ENCODE measurements around the gene TDG. TPM values are rescaled to one million over a fixed set of nuclear protein-coding genes. Genes with fewer than 3 reads are reported as not detected.

The TDG gene
- total RNA-seq, 1 donor from 2014 or later, result 34.9 TPM

DNA sequence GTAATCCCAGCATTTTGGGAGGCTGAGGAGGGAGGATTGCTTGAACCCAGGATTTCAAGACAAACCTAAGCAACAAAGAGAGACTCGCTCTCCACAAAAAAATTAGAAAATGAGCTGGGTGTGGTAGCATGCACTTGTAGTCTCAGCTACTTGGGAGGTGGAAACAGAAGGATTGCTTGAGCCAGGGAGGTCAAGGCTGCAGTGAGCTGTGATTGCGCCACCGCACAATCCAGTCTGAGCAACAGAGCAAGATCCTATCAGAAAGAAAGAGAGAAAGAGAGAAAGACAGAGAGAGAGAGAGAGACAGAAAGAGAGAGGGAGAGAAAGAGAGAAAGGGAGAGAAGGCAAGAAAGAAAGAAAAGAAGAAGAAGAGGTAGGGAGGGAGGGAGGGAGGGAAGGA lies 37.0 kb downstream of the TDG start:
- no peak for DNase-seq (ENCODE audit: low read depth)
- Histone ChIP-seq H3K27me3 (ENCODE audit: control insufficient read depth, insufficient read depth, low read length) (no peaks in the 10 kb centered on the region), H3K36me3 (ENCODE audit: control insufficient read depth, insufficient read depth, low read length) (no peaks in the 10 kb centered on the region), H3K4me3 (ENCODE audit: low read depth, low read length) (no peak overlapping the region)
- TF ChIP-seq, protein P1, sequence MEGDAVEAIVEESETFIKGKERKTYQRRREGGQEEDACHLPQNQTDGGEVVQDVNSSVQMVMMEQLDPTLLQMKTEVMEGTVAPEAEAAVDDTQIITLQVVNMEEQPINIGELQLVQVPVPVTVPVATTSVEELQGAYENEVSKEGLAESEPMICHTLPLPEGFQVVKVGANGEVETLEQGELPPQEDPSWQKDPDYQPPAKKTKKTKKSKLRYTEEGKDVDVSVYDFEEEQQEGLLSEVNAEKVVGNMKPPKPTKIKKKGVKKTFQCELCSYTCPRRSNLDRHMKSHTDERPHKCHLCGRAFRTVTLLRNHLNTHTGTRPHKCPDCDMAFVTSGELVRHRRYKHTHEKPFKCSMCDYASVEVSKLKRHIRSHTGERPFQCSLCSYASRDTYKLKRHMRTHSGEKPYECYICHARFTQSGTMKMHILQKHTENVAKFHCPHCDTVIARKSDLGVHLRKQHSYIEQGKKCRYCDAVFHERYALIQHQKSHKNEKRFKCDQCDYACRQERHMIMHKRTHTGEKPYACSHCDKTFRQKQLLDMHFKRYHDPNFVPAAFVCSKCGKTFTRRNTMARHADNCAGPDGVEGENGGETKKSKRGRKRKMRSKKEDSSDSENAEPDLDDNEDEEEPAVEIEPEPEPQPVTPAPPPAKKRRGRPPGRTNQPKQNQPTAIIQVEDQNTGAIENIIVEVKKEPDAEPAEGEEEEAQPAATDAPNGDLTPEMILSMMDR (IDR thresholded peaks at IDR 0.05; ENCODE audit: insufficient read depth, low read length, poor library complexity, severe bottlenecking), result no peak

DNA sequence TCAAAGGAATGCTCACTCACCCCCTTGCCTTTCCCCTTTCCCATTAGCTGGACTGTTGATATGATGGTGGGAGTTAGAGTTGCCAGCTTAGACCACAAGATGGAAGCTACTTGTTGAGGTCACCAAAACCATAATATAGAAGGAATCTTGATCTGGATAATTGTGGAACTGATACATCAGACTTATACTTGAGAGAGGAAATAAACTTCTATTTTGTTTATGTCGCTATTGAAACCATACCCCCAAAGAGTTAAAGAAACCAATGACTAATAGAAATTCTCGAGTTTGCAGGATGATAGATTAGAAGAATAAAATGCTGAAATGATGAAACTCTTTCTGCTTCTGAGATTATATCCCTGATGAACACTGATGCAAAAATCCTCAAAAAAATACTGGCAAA lies 37.9 kb downstream of the TDG start:
- DNase-seq (ENCODE audit: low read depth), result no peak
- TF ChIP-seq, protein P1 (IDR thresholded peaks at IDR 0.05; ENCODE audit: insufficient read depth, low read length, poor library complexity, severe bottlenecking), result no peak
- Histone ChIP-seq H3K27me3 (ENCODE audit: control insufficient read depth, insufficient read depth, low read length) (no peaks in the 10 kb centered on the region), H3K4me3 (ENCODE audit: low read depth, low read length) (no peak overlapping the region), H3K36me3 (ENCODE audit: control insufficient read depth, insufficient read depth, low read length) (no peaks in the 10 kb centered on the region)

DNA sequence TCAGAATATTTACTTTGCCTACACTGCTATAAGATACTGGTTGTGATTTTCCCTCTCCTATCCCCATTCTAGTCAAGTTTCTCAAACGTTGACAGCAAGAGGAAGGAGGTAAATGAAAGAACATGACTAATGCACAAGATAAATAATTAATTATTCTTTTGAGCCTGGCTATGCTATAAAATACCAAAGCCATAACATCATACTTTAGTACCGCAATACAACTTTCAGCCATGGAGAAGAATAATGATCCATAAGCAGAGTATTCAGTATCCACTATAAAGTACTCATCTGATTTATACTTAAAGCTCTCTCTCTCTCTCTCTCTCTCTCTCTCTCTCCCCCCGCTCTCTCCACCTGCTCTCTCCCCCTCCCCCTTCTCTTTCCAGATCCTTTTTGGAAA lies 41.3 kb downstream of the TDG start:
- Histone ChIP-seq H3K27me3 (ENCODE audit: control insufficient read depth, insufficient read depth, low read length) (no peaks in the 10 kb centered on the region), H3K4me3 (ENCODE audit: low read depth, low read length) (no peak overlapping the region), H3K36me3 (ENCODE audit: control insufficient read depth, insufficient read depth, low read length) (no peaks in the 10 kb centered on the region)
- TF ChIP-seq, protein P1 (IDR thresholded peaks at IDR 0.05; ENCODE audit: insufficient read depth, low read length, poor library complexity, severe bottlenecking), result no peak
- peak; percentile 37 for DNase-seq (ENCODE audit: low read depth)

DNA sequence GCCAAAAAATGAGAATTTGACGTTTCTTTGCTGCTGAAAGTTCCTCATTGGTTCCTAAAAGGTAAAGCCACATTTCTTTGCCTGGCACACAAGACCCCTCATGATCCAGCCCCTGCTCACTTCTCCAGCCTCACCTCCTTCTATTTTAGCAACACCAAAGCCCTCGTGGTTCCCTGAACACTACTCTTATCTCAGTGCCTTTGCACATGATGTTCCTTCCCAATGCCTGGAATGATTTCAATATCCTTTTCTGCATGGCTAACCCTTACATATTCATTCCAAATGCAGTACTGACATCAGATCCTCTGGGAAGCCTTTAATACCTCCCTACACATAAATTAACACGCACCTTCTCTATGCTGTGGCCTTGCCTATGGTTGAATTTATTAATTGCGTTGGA lies 44.4 kb downstream of the TDG start:
- TF ChIP-seq, protein P1 (IDR thresholded peaks at IDR 0.05; ENCODE audit: insufficient read depth, low read length, poor library complexity, severe bottlenecking), result no peak
- H3K4me3 ChIP-seq (ENCODE audit: low read depth, low read length), result no peak overlapping the region
- no peaks in the 10 kb centered on the region for H3K27me3 ChIP-seq (ENCODE audit: control insufficient read depth, insufficient read depth, low read length)
- H3K36me3 ChIP-seq (ENCODE audit: control insufficient read depth, insufficient read depth, low read length), result no peaks in the 10 kb centered on the region
- DNase-seq (ENCODE audit: low read depth), result no peak

DNA sequence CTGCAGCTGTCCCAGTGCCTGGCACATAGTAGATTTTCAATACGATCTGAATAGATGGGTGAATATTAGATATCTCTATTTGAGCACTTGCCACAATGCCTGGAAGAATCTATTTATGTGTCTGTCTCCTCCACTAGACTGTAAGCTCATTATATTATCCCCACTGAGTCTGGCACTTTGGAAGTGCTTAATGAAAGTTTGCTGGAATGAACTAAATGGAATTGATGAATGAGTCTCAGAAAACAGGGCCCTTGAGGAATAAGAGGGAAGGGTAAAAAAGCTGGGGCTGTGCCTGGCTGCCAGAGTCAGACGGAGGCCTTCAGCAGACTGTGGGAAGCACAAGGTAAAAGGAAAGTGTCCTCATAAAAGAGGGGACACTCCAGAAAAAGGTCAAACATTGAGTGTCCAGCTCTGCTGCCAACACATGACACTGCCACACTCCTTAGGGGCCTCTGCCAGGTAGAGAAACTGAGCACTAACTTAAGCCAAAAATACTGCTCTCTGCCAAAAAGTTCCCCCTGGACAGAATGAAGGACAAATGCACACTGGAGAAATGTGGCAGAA lies 45.0 kb downstream of the TDG start:
- no peak overlapping the region for H3K4me3 ChIP-seq (ENCODE audit: low read depth, low read length)
- no peaks in the 10 kb centered on the region for H3K27me3 ChIP-seq (ENCODE audit: control insufficient read depth, insufficient read depth, low read length)
- DNase-seq (ENCODE audit: low read depth), result no peak
- TF ChIP-seq, protein P1 (IDR thresholded peaks at IDR 0.05; ENCODE audit: insufficient read depth, low read length, poor library complexity, severe bottlenecking), result no peak
- no peaks in the 10 kb centered on the region for H3K36me3 ChIP-seq (ENCODE audit: control insufficient read depth, insufficient read depth, low read length)

DNA sequence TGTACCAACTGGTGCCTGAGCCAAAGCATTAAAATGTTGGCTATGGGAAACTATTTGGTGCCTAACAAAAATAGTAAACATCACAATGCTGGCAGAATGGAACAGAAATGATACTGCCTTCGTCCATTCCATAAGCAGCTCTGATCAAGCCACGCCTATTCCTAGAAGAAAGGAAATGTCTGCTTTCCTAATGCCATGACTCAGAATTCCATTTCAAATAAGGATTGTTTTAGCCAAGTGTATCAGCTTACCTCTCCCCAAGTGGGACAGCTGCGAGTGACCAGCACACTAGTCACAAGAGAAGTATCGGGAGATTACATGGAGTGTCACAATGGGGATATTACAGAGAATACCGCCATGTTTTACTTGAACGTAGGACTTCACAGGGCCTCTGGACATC lies 45.6 kb downstream of the TDG start:
- no peak overlapping the region for H3K4me3 ChIP-seq (ENCODE audit: low read depth, low read length)
- DNase-seq (ENCODE audit: low read depth), result peak; percentile 72
- no peaks in the 10 kb centered on the region for H3K36me3 ChIP-seq (ENCODE audit: control insufficient read depth, insufficient read depth, low read length)
- TF ChIP-seq, protein P1 (IDR thresholded peaks at IDR 0.05; ENCODE audit: insufficient read depth, low read length, poor library complexity, severe bottlenecking), result no peak
- no peaks in the 10 kb centered on the region for H3K27me3 ChIP-seq (ENCODE audit: control insufficient read depth, insufficient read depth, low read length)

Data from kidney epithelial cell (primary cell).